ENCODE data around the gene IDH1. TPM values are rescaled to one million over a fixed set of nuclear protein-coding genes. Genes with fewer than 3 reads are reported as not detected.
"Not testable (repeated sequence)": the region's sequence is repeated elsewhere in the genome, so short reads cannot be mapped to it uniquely, and the experiment has no call there.

The IDH1 gene
- total RNA-seq, 1 donor from 2014 or later, result 363 TPM

GRCh38 chr2:208279236-208279635, 24.4 kb upstream of the IDH1 start:
- H3K36me3 ChIP-seq (ENCODE audit: control insufficient read depth, insufficient read depth, low read length), result peaks cover 8% of the 10 kb centered on the region
- no peak overlapping the region for H3K4me3 ChIP-seq (ENCODE audit: low read depth, low read length)
- H3K27me3 ChIP-seq (ENCODE audit: control insufficient read depth, insufficient read depth, low read length), result no peaks in the 10 kb centered on the region
- no peak for TF ChIP-seq CTCF (IDR thresholded peaks at IDR 0.05; ENCODE audit: insufficient read depth, low read length, severe bottlenecking)
- FAIRE-seq (no peak), DNase-seq (ENCODE audit: low read depth) (no peak)

- no peak for FAIRE-seq
- no peak overlapping the region for H3K4me3 ChIP-seq (ENCODE audit: low read depth, low read length)
- H3K36me3 ChIP-seq (ENCODE audit: control insufficient read depth, insufficient read depth, low read length), result peaks cover 12% of the 10 kb centered on the region
- H3K27me3 ChIP-seq (ENCODE audit: control insufficient read depth, insufficient read depth, low read length), result no peaks in the 10 kb centered on the region
- no peak for DNase-seq (ENCODE audit: low read depth)
- TF ChIP-seq CTCF (IDR thresholded peaks at IDR 0.05; ENCODE audit: insufficient read depth, low read length, severe bottlenecking), result no peak
These were observed 23.7 kb upstream of the IDH1 start for GRCh38 chr2:208278549-208278948.

- H3K4me3 ChIP-seq (ENCODE audit: low read depth, low read length), result no peak overlapping the region
- TF ChIP-seq CTCF (IDR thresholded peaks at IDR 0.05; ENCODE audit: insufficient read depth, low read length, severe bottlenecking), result no peak
- H3K27me3 ChIP-seq (ENCODE audit: control insufficient read depth, insufficient read depth, low read length), result no peaks in the 10 kb centered on the region
- DNase-seq (ENCODE audit: low read depth) (no peak), FAIRE-seq (no peak)
- H3K36me3 ChIP-seq (ENCODE audit: control insufficient read depth, insufficient read depth, low read length), result peaks cover 7% of the 10 kb centered on the region
These were observed 19.9 kb upstream of the IDH1 start for GRCh38 chr2:208274748-208275147.

- Histone ChIP-seq H3K27me3 (ENCODE audit: control insufficient read depth, insufficient read depth, low read length) (no peaks in the 10 kb centered on the region), H3K4me3 (ENCODE audit: low read depth, low read length) (no peak overlapping the region), H3K36me3 (ENCODE audit: control insufficient read depth, insufficient read depth, low read length) (peaks cover 3% of the 10 kb centered on the region)
- TF ChIP-seq CTCF (IDR thresholded peaks at IDR 0.05; ENCODE audit: insufficient read depth, low read length, severe bottlenecking), result no peak
- FAIRE-seq, result no peak
- DNase-seq (ENCODE audit: low read depth), result no peak
These were observed 14.2 kb upstream of the IDH1 start for GRCh38 chr2:208269091-208269490.

GRCh38 chr2:208268156-208268952, 13.5 kb upstream of the IDH1 start:
- H3K36me3 ChIP-seq (ENCODE audit: control insufficient read depth, insufficient read depth, low read length), result no peaks in the 10 kb centered on the region
- H3K27me3 ChIP-seq (ENCODE audit: control insufficient read depth, insufficient read depth, low read length), result no peaks in the 10 kb centered on the region
- no peak for TF ChIP-seq CTCF (IDR thresholded peaks at IDR 0.05; ENCODE audit: insufficient read depth, low read length, severe bottlenecking)
- no peak for DNase-seq (ENCODE audit: low read depth)
- no peak for FAIRE-seq
- H3K4me3 ChIP-seq (ENCODE audit: low read depth, low read length), result no peak overlapping the region

GRCh38 chr2:208267526-208267925, 12.7 kb upstream of the IDH1 start:
- H3K27me3 ChIP-seq (ENCODE audit: control insufficient read depth, insufficient read depth, low read length); FAIRE-seq; H3K36me3 ChIP-seq (ENCODE audit: control insufficient read depth, insufficient read depth, low read length); DNase-seq (ENCODE audit: low read depth); H3K4me3 ChIP-seq (ENCODE audit: low read depth, low read length): not testable (repeated sequence)

Data from bronchial epithelial cell (primary cell).